ENCODE results near the gene MNDA.
A peak's percentile ranks its signal among the peaks of the same experiment; 100 is the strongest.

Gene MNDA

DNA sequence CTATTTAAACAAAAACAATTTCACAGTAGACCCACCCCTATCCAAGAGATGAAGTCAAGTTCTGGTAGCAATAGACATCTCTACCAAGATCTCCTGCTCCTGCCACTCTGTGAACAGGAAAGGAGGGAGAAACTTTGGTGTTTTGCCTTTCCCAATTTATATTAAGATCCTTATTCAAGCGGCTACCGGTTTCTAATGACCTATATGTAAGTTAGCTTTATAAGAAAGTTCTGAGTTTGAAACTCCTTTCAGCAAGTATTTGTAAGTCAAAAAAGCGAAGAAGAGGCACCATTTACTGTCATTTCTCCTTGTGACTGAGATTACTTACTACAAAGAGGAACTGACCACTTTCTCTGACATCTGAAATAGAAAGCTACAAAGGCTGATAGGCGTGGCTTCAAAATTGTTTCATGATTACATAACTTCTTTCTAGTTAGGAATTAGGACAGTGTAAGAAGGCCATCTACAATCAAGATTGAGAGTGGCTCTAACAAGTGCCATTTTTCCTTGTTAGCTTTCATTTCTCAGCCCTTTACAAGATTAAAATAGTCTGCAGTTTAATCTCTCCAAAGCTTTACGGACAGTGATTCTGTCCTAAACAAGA is at the start of gene MNDA:
Gene MNDA, plus strand, starts transcription at position 448 of the 604 bp plus-strand sequence. CDS start 10,803 bp downstream, outside the sequence.
- DNase-seq (ENCODE audit: low spot score) = peak; percentile 82

DNA sequence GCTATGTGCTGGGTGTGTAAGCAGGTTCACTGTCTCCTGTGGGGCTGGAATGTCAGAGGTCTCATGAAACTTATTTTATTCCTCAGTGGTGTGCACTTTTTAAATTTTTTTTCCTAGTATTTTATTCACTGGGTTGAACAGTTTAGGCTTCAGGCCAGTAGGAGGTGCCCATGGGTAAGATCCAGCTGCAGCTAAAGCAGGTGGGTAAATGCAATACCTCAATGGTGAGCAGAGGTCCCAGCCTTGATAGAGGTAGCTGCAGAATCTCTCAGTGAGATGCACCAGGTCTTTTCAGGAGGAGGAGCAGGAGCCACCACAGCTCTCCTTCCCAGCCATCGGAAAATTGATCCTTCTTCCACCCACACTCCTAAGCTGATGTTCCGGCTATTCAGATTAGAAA is 37.5 kb upstream of the MNDA start:
- DNase-seq (ENCODE audit: low spot score) = no peak

- DNase-seq (ENCODE audit: low spot score) = no peak
Observed at GRCh38 chr1:158794247-158794646, 36.9 kb upstream of the MNDA start.

- DNase-seq (ENCODE audit: low spot score) = no peak
Observed at GRCh38 chr1:158798531-158798930, 32.6 kb upstream of the MNDA start.

GRCh38 chr1:158799689-158800088 is 31.5 kb upstream of the MNDA start:
- DNase-seq (ENCODE audit: low spot score) = no peak

DNA sequence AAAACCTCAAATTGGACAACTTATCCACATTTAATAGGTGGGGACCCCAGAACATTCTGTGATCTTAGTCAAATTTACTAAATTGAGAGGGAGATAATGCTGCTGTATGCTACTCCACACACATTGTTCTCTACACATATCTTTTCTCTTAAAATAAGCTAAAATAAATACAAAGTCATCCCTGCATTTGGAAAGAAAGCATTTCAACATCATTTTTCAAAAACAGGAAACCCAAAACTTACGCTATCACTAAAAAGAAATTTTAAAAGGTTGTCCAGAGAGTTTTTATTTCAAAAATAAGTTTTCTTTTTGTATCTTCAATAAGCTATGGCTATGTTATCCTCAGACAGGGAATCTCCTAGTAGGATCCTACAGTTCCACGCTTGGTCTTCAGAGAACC is 30.6 kb upstream of the MNDA start:
- no peak for DNase-seq (ENCODE audit: low spot score)

- DNase-seq (ENCODE audit: low spot score) = peak; percentile 20
Observed at GRCh38 chr1:158801396-158801795, 29.8 kb upstream of the MNDA start.

DNA sequence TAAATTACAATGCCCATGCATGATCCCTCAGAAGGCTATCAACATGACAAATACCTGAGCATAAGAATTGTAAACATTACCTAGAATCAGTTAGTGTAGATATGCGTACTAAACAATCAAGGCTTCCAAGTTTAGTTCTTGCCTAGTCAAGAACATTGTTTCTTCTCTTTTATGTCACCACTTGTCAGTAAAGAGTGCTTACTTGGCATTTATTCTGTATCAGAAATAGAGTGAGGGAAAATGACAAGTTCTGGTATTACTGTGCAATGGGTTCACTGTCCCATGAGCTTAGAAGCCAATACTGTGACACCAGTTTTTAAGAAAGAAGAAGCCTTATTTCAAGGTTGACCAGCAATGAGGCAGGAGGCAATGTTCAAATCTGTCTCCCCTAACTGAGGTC is 27.5 kb upstream of the MNDA start:
- no peak for DNase-seq (ENCODE audit: low spot score)

DNA sequence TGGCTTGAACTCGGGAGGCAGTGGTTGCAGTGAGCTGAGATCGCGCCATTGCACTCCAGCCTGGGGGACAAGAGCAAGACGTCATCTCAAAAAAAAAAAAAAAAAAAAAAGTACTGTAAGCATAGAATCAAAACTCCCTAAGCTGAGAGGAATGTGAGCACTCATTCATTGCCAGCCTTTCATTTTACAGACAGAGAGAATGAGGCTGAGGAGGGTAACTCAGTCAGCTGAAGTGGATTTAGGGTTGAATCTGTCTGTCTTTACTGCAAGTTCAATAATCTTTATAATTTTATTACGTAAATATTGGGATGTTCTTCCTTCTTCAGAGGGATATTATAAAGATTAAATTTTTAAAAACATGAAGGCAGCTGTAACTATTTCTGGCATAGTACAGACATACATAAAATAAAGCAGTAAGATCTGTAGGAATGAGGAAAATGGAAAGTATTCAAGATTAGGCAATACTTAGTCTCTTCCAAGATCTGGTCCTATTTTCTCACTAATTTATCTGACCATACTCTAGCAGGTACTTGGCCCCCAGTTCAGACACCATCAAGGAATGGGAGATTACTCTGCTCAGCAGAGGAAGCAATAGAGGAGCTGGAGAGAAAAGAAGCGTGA is 24.1 kb upstream of the MNDA start:
- DNase-seq (ENCODE audit: low spot score) = no peak

GRCh38 chr1:158809256-158809655 is 21.9 kb upstream of the MNDA start:
- DNase-seq (ENCODE audit: low spot score) = peak; percentile 49

DNA sequence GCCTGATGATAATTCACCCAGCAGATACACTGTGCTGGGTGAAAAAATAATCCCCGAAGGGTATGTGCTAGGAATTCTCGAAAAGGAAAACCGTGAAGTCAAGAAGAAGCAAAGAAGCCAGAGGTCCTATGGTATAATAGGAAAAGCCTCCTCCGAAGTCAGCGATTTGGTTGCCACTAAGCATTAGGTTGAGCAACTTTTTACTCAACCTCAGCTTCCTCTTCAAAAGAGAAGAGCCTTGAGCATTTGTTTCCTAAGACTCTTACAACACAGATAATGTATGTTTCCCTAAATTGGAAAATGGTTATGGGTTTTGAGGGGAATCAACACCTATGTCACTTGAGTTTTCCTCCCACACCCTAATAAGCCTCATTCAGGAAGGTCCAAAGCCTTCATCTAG is 21.3 kb upstream of the MNDA start:
- peak; percentile 78 for DNase-seq (ENCODE audit: low spot score)

DNA sequence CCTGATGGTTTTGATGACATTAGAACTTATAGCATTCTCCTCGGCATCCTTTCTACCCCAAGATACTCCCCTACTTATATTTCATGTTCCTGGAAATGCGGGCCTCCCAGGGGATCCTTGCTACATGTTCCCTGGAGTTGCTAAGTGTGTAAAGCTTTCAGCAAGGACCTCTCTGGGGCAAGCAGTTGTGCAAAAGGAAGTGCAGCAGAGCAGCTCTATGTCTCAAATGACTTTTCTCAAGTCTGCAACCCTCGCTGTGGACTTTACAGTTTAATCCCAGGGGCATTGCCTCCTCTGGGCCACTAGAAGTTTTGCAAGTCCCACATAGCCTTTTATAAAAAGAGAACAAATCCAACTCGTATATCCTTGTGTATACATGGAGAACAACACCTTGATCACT is 20.8 kb upstream of the MNDA start:
- DNase-seq (ENCODE audit: low spot score) = no peak

GRCh38 chr1:158812336-158812735 is 18.8 kb upstream of the MNDA start:
- DNase-seq (ENCODE audit: low spot score) = no peak

- no peak for DNase-seq (ENCODE audit: low spot score)
Observed at GRCh38 chr1:158813164-158813563, 18.0 kb upstream of the MNDA start.

- DNase-seq (ENCODE audit: low spot score) = no peak
Observed at GRCh38 chr1:158814970-158815369, 16.2 kb upstream of the MNDA start.

- no peak for DNase-seq (ENCODE audit: low spot score)
Observed at GRCh38 chr1:158818560-158818959, 12.6 kb upstream of the MNDA start.

DNA sequence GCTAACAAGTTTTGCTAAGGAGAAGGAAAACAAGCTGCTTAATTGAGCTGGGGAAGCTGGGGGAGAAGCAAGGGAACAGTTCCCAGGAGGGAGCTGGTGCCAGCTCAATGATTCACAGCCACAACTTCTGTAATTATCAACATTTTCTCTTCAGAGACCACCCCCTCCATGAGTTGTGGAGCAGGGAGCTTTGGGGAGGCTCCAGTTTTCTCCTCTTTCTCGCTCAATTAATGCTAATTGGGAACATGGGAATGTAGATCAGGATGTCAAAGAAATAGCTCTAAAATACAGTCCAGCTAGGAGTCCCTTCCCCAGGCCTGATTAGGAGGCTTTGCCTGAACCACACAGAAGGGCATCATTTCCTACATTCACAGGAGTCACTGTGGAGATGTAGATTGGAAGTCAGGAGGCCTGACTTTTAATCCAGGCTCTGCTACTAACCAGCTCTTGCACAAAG is 12.1 kb upstream of the MNDA start:
- DNase-seq (ENCODE audit: low spot score) = no peak

GRCh38 chr1:158819461-158820443 is 11.4 kb upstream of the MNDA start:
- DNase-seq (ENCODE audit: low spot score) = no peak

DNA sequence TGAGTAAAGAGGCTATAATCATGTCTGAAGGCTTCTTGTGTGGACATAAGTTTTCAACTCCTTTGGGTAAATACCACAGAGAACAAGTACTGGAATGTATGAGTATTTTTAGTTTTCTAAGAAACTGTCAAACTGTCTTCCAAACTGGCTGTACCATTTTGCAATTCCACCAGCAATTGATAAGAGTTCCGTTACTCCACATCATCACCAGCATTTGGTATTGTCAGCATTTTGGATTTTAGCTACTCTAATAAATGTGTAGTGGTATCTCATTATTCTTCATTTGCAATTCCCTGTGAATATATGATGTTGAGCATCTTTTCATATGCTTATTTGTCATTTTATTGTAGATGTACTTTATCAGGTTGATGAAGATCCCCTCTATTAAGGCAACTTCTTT is 9.4 kb upstream of the MNDA start:
- no peak for DNase-seq (ENCODE audit: low spot score)

DNA sequence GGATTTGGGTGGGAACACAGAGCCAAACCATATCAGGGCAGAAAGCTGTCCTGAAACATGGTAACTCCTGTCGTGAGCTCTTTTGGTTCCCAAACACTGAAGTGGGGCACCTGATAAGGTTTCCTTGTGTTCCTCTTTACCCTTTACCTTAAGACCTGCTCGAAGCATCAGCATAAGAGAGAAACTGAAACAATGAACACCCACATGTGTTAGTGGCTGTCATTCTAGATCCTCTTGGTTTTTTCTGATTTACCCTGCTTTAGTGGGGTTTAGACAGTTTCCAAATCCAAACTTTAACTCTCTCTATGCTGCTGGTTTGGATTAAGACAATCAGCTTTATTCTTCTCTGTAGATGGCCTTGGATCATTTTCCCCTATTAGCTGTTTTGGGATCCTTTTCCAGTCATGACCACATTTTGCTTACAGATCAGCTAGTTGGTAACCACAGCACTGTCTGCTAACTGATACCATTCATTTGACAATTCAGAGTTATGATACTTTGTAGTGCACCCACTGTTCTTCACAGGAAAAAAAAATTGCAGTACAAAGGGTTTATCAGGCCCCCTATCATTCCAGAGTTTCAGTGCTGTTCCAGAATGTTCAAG is 975 bp upstream of the MNDA start:
- no peak for DNase-seq (ENCODE audit: low spot score)

GRCh38 chr1:158833264-158833663 is 2.1 kb downstream of the MNDA start:
- DNase-seq (ENCODE audit: low spot score) = no peak

DNA sequence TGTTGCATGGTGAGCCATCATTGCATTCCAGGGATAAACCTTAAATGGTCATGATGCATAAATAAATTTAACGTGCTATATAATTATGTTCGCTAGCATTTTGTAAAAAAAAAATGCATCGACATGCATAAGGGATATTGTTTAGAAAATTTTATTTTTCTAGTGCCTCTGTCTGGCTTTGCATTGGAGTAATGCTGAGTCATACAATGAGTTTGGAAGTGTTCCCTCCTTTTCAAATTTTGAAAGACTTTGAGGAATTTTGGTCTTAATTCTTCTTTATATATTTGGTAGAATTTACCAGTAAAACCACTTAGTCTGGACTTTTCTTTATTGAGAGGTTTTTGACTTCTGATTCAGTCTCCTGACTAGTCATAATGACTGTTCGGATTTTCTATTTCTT is 4.9 kb downstream of the MNDA start:
- no peak for DNase-seq (ENCODE audit: low spot score)

Measured in pons (tissue), 1 donor.